SKM-1 (cell line): ENCODE results near the gene FGF12.

ENCODE experiments used
- DNase-seq: peaks from one replicate; lab custom pipeline; 2025; ENCODE audit not compliant: unreplicated experiment; lab: John Stamatoyannopoulos, UW

FGF12 gene

GRCh38 chr3:192273697-192274010 lies 453.7 kb downstream of the FGF12 start:
- DNase-seq: no peak

GRCh38 chr3:192273001-192273696 lies 454.2 kb downstream of the FGF12 start:
- DNase-seq: no peak

- DNase-seq: no peak
Measured at GRCh38 chr3:192262001-192262400, 465.3 kb downstream of the FGF12 start.

- DNase-seq: no peak
Measured at GRCh38 chr3:192261135-192261534, 466.2 kb downstream of the FGF12 start.

GRCh38 chr3:192260116-192261010 lies 467.0 kb downstream of the FGF12 start:
- no peak for DNase-seq

- DNase-seq: no peak
Measured at GRCh38 chr3:192259661-192260060, 467.7 kb downstream of the FGF12 start.

- DNase-seq: no peak
Measured at GRCh38 chr3:192258721-192259120, 468.6 kb downstream of the FGF12 start.

- DNase-seq: no peak
Measured at GRCh38 chr3:192255839-192256238, 471.5 kb downstream of the FGF12 start.

GRCh38 chr3:192253138-192253887 lies 474.0 kb downstream of the FGF12 start:
- no peak for DNase-seq

GRCh38 chr3:192249516-192249915 lies 477.8 kb downstream of the FGF12 start:
- DNase-seq: no peak

- no peak for DNase-seq
Measured at GRCh38 chr3:192246847-192247559, 480.3 kb downstream of the FGF12 start.

- DNase-seq: no peak
Measured at GRCh38 chr3:192244591-192244990, 482.8 kb downstream of the FGF12 start.

- DNase-seq: no peak
Measured at GRCh38 chr3:192239956-192240355, 487.4 kb downstream of the FGF12 start.

GRCh38 chr3:192237992-192238608 lies 489.2 kb downstream of the FGF12 start:
- no peak for DNase-seq

- no peak for DNase-seq
Measured at GRCh38 chr3:192229866-192230265, 497.5 kb downstream of the FGF12 start.

GRCh38 chr3:192224634-192225155 lies 502.6 kb downstream of the FGF12 start:
- no peak for DNase-seq

GRCh38 chr3:192223815-192224214 lies 503.5 kb downstream of the FGF12 start:
- DNase-seq: no peak

GRCh38 chr3:192220915-192221314 lies 506.4 kb downstream of the FGF12 start:
- DNase-seq: no peak

- no peak for DNase-seq
Measured at GRCh38 chr3:192219926-192220325, 507.4 kb downstream of the FGF12 start.

GRCh38 chr3:192216067-192216466 lies 511.3 kb downstream of the FGF12 start:
- DNase-seq: no peak
